GM19324 (cell line): ENCODE results near the gene ZBTB20.
A peak's percentile ranks its signal among the peaks of the same experiment; 100 is the strongest.

Source experiments
- ATAC-seq: cut with Tn5 transposase; IDR thresholded peaks from one replicate; pipeline ENCODE4 v1.9.1; 2021; ENCODE audit warnings: mild to moderate bottlenecking, moderate library complexity; ENCODE audit not compliant: unreplicated experiment, low FRiP score

Gene ZBTB20

DNA sequence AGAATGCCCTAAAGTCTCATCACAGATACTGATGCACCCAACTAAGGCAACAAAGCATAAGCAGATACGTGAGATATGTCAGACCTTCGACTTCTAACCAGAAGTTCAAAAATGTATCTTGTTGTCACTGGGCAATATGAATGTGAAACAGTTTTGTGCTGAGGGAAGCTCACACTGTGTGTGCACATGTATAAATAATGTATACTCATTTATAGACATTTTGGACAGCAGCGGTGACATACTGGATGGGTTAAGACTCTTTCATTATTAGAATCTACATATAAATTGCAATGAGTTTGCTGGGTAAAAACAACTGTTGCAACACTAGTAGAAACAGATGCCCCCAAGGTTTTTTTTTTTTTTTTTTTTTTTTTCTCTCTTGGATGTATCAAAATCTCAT is 815.4 kb downstream of the ZBTB20 start:
- ATAC-seq, result no peak

DNA sequence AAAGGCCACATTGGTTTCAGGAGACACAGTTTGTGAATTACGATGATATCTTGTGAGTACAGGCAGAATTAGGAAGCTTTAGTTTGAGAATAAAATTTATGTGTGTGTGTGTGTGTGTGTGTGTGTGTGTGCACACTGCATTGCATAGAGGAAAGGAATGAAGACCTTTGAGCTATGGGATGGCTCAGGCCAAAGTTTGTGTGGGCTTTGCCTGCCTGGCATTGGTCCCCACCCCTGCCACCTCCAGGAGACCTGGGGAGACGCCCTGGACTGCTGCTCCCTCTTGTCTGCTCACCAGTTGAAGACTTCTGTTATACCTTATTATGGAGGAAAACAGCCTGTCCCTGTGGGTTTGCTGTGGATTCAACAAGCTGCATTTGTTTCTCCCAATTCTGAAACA is 816.1 kb downstream of the ZBTB20 start:
- ATAC-seq, result no peak

DNA sequence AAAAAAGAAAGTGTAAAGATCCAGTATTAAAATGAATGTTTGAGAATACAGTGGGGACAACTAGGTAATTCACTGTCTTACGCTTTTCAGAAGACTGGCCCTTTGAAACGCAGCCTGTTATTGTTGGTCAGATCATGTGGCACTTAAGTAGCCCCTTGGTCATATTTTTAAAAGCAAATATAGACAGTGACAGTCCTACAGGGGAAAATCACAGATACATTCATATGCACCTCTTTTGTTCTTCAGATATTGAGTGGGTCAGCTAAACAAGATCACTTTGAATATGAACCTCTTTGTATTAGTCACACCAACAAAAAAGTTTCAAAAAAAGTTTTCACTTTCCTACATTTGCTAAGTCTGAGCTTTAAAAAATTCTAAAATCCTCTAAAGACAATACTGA is 817.3 kb downstream of the ZBTB20 start:
- ATAC-seq, result no peak

DNA sequence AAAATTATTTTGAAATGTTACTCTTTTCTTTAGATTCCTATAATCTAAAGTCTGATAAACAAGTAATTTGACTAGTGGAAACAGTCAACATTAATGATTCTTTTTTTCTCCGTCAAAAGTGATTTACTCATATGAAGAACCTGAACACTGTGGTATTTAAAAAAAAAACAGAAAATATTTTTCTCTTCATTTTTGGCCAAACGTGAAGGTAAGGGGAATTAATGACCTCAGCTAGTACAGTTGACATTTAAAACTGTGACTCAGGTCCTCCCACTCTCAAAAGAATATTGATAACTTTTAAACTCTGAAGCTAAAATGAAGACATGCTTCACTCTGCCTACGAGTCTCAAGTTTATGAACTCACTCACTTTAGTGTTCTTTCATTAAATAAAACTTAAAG is 818.7 kb downstream of the ZBTB20 start:
- ATAC-seq, result no peak

DNA sequence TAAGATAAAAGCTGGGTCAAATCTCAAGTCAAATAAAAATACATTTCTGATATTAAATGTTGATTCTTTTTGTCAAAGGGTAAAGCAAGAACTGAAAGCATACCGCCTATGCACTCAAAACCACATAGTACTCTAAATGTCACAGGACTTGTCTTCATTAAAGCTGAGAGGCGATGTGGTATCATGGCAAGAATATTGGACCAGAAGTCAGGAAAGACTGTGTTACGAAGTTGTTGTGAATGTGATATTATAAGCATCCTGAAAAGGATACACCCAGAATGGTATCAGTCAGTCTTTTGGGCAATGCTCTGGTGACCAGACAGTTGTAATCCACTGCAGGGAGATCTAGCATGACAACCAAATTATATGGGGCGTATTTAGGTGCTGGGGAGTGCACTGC is 819.4 kb downstream of the ZBTB20 start:
- no peak for ATAC-seq

DNA sequence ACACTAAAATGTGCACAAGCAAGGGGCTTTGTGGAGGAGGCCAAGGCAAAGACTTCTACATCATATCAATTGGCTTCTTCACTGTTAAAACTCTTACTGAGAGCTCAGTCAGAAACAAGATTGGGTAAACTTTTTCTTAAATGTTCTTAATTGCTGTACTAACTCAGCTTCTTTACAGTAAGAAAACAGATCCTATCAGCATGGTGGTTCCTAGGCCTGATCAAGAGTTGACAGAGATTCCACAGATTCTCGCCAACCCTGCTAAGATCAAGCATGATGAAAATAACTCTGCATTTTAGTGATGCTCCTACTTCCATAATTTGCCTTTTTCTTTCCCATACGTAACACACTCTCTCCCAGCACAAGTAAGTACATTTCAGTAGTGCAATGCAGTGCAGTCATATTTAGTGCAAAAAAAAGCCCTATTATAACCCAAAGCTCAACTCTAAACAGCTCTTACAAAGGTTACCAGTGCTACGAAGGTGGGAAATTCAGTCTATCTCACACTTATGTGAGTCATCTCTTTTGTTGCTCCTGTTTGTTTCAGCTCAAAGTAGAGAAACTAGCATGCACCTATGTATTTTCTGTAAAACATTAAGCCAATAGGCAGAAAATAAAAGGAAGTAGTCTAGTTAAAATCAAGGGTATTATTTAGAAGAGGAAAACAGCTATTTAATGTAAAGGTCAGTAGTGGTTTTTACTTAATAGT is 823.4 kb downstream of the ZBTB20 start:
- no peak for ATAC-seq

DNA sequence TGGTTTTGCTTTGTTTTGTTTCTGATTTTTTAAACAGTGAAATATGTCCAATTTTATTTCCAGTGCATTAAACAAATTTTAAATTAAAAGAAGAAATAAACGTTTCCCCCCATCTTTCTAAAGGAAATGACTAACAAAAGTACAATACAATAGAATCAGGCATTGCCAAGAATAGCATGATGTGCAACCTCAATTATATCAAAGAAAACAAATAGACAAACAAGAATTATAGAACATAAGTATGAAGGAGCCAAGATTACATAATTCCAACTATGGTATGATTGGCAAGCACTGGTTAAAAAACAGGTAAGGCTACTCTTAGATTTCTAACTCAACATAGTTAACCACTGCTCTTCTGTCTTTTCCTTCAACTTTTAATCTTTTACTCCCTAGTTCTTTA is 826.8 kb downstream of the ZBTB20 start:
- no peak for ATAC-seq

DNA sequence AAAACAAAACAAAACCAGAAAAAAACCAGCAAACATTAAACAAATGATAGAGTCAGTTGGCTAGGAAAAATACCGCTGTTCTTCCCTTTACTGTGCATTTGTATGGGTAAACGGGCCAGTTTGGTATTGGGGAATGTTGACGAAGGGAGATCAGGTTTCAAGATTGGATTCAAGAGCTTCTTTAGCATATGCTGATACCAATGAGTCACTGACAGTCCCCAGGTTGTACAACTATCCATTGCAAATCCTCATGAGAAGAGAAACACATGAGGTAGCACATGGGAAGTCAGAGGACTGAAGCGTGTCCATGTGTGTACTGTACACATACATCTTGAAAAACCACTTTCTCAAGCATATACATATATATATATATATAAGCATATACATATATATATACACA is 827.6 kb downstream of the ZBTB20 start:
- no peak for ATAC-seq

DNA sequence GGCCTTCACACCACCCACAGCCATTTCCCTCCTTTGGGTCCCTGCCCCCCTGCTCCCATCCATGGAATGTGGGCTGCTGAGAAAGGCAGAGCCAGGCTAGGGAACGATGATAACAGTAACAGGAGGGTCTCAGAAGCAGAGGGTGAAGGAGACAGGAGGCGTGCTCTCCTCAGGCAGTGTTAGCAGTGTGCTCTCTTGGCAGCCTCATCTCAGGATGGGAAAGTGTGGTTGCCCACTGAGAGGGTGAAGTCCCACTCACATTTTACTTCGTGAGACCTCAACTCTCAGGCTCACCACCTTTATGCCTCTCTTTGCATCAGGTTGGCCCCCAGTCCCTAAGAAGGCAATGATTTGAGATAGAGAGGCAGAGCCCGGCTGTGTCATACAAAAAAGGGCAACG is 828.8 kb downstream of the ZBTB20 start:
- ATAC-seq, result no peak

DNA sequence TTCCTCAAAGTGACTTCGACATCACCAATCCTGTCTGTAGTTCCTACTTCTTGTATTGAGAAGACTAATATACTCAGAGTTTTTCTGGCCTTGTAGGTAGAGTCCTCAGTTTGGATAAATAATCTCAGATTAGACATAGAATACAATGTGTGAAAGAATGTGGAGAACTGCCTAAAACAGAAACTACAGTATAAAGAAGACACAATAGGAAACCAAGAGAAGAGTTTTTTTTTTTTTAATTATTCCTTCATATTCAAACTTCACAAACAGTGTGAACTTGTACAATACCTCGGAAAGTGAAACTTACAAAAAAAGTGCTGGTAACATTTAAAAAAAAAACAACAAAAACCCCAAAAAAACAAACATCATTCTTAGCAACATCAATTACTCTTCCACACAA is 832.8 kb downstream of the ZBTB20 start:
- ATAC-seq, result no peak

DNA sequence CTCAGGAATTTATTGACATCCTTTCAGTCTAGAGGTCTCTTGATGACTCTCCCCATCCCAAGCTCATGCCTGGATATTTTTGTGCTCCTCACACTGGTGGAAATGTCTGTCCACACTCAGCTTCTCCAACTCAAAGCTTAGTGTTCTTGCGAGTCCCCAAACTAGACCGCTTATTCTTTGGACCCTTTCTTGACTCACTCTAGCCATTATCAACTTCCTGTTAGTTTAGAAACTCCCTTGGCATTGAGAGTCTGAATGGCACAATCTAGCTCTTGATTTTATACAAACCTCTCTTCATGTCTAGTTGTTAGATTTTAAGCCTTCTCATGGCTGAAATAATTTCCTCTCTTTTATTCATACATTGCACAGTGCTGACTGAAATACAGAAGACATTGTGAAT is 833.7 kb downstream of the ZBTB20 start:
- no peak for ATAC-seq

DNA sequence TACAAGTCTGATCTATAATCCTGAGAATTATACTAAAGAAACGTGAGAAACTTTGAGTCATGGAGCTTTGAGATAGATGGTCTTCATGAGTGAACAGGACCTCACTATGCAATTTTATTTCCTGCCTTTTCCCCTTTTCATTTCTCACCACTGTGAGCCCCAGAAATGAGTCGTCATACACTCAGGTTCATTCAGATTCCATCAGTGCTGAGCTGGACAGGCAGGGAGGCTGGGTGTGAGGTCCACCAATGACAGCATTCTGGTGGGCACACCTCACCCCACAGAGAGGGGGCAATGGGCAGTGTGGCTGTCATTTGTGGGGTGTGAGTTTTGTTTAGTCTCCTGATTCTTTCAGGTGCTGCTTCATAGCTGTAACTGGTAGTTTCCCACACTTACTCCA is 836.4 kb downstream of the ZBTB20 start:
- ATAC-seq, result no peak

DNA sequence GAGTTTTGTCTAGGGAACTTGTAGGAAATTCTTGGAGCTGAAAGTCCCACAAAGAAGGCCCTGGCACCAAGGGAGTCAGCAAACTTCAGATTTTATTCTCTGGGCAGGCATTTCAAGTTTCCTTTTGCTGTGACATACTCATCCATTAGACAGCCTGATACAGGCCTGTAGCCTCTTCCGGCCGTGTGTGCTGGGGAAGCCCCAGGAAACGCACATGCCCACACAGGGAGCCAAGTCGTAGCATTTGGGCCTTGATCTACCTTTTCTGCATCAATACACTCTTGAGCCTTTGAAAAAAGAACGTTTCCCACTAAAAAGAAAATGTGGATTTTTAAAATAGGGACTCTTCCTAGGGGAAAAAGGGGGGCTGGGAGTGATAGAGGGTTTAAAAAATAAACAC is 838.3 kb downstream of the ZBTB20 start:
- peak; percentile 81 for ATAC-seq

DNA sequence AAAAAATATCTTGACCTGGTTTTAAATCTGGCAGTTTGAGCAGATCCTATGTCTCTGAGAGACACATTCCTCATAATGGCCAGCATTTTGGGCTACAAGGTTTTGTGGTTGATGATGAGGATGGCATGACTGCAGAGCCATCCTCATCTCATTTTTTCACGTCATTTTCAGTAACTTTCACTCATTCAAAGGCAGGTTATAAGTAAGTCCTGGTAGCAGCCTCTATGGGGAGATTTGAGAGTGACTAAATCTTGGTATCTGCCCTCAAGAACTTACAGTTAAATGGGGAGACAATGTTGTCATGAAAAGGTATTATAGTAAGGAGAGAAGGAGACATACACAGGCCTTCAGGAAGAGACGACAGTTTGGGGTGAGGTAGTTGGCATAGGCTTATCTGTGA is 838.7 kb downstream of the ZBTB20 start:
- no peak for ATAC-seq

DNA sequence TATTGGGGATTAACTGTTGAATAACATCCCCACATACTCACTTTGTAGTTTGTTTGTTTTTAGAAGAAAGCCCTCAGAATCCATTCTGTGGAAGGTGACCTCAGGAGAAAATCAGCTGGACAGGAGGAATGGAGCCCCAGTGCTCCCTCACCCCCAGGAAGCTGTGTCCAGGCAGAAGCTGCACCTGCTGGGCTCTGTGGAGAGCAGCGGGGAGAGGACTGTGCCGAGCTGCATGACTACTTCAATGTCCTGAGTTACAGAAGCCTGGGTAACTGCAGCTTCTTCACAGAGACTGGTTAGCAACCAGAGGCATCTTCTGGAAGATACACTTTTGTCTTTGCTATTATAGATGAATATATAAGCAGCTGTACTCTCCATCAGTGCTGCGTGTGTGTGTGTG is 839.3 kb downstream of the ZBTB20 start:
- no peak for ATAC-seq

DNA sequence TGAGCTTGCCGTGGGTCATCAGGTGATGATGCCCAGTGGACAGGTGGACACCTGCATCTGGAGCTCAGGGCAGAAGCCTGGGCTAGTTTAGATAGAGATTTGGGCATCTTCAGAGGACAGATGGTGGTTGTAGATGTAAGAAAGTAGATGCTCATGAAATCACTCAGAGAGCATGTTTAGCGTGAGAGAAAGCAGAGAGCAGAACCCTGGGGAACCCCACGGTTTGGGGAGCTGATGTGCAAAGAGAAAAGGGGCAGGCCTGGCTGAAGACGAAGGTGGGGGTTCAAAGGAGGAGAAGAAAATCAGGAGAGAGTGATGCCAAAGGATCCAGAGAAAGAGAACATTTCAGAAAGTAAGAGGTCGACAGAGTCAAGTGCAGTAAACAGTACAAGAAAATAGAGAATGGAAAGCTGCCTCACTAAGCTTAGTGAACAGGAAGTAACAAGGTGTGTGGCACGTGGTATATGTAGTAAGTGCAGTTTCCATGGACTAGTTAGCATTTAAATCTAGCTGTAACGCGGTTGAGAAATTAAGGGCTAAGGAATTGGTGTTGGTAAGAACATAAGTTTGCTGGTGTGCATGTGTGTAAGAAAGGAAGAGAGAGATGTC is 839.8 kb downstream of the ZBTB20 start:
- ATAC-seq, result peak; percentile 56

DNA sequence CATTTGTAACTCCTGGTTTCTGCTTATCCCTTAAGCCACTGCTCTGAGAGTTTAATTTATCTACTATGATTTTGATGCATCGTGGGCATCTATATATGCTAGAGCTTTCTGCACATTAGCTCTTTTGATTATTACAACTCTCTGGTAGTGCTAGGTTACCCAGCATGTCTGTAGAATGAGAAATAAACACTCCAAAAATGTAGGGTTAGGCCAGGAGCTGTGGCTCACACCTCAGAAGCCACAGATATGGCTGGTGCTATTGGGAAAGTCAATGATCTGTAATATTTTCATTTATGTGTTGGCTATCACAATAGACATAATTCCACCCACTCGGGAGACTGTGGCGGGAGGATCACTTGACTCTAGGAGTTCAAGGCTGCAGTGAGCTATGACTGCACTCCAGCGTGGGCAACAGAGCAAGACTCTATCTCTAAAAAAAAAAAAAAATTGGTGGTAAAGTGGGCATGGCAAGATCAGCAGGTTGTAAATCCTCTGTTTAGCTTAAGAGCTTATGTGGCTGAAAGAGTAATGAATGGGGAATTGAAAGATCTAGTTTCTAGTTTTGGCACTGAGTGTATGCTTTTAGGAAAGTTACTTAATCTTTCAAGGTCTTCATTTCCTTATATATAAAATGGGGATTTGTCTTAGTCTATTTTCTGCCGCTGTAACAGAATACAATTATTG is 847.0 kb downstream of the ZBTB20 start:
- no peak for ATAC-seq

DNA sequence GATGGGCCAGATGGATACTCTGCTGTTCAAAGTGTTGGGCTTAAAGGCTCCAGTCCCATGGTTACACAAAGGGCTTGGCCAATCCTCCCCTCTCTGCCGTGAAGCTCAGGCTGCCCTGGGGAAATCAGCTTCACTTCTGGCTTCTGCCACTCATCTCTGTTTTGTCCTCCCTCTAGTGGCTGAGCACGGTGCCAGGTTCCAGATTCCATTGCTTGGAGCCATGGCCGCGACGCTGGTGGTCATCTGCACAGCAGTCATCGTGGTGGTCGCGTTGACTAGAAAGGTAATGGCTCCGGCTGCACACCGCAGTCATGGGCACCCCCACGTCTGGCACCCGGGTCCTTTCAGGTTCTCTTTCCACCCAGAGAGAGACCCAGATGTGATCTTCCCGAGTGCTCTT is 847.7 kb downstream of the ZBTB20 start:
- ATAC-seq, result no peak

DNA sequence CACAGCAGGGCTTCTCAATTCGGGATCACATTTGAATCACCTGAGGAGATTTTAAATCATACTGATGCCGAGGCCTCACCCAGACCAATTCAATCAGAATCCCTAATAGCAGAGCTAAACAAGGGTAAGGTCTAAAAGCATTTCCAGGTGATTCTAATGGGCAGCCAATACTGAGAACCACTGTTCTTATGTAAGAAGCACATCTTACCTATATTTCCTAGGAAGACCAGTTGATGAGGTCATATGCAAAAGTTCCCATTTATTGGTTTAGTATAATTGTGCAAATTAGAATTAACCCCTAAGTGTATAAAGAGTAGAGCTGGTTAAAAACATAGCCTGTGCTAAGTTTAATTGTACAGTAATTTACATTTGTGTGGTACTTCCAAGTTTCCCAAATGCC is 851.1 kb downstream of the ZBTB20 start:
- no peak for ATAC-seq

DNA sequence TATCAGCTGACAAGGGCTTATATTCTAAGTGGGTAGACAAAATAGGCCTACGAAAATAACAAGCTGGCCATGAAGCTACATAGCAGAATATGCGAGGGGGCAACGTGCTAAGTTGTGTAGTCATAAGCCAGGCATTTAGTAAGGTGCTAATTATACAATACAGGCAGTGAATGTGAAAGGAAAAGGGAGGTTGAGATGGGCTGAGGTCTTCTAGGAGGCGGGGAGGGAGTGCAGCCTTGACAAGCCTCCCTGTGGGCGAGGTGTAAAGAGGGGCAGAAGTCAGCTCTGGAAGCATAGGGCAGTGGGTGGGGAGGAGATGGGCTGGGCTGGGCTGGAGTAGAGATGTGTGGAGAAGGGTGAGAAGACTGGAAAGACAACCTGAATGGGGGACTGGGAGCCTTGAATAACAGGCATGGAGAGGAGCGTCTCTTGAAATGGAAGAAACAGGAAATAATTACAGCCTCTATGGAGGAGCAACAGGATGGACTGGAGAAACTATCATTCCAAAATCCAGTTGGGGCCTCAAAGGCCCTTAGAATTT is 852.1 kb downstream of the ZBTB20 start:
- no peak for ATAC-seq

DNA sequence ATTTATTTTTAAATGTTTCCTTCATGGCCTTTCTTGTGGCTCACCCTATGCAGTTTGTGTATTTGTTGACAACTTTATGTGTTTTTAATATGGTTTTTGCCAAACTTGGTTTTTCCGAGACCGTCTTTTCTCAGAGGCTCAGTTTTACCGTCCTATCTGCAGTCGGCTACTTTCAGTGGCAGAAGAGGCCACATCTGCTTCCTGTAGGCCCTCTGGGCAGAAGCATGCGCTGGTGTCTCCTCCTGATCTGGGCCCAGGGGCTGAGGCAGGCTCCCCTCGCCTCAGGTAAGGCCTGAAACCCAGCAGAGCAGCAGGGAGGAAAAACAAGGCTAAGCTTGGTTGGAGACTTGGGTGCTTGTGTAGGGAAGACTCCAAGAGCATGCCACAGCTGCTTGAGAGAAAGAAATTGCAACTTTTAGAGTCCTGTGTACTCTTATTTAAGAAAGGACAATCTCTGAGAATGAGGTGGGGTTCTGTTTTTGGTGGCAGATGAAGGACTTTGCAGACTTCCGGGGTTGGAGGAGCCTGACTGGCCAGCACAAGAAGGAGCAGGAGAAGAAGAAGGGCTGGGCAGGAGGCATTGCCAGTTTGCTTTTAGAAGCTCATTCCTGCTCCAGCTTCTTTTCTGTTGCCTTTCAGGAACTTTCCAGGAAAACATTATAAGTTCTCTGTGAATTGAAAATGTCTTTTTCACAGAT is 853.1 kb downstream of the ZBTB20 start, which contains the start of gene TIGIT:
Gene TIGIT (plus strand): TSS at position 191 of the 698 bp plus-strand sequence. CDS start 34 bp downstream, at position 225.
- ATAC-seq, result no peak
